ENCODE measurements around the gene OR13G1.
"Not testable (repeated sequence)": the region's sequence is repeated elsewhere in the genome, so short reads cannot be mapped to it uniquely, and the experiment has no call there.

OR13G1 gene, protein sequence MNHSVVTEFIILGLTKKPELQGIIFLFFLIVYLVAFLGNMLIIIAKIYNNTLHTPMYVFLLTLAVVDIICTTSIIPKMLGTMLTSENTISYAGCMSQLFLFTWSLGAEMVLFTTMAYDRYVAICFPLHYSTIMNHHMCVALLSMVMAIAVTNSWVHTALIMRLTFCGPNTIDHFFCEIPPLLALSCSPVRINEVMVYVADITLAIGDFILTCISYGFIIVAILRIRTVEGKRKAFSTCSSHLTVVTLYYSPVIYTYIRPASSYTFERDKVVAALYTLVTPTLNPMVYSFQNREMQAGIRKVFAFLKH

DNA sequence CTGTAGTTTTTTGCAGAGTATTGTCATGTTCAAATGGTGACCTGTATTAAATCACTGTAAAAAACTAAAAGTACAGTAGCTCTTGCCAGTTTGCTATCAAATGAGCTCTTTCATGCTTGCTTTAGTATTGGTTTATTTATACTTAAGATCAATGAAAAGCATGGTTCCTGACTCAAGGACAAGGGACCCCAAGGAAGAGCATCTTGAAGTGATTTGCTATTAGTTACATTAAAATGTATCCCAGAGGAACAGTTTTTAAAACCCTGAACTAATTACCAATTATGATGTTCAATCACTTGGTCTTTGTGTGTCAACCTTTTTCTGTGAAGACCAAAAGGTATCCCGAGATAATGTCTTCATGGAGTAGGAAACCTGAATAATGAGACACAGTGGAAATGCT, at the start of gene OR13G1:
OR13G1 (minus strand) TSS at position 101 of the 400 bp plus-strand sequence. CDS start 6,698 bp downstream, outside the sequence.
- no peak for DNase-seq

DNA sequence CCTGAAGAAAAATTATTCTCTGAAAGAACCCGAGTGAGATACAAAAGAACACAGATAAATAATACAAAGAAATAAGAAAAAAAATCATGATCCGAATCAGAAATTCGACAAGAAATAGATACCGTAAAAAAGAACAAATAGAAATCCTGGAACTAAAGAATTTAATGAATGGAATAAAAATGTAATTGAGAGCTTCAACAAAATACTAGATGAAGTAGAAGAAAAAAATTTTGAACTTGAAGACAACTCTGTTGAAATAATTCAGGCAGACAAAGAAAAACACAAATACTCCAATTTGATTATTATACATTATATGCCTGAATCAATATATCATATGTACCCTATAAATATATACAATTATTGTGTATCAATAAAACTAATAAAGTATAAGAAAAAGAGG, 41.7 kb upstream of the OR13G1 start:
- no peak for DNase-seq

DNA sequence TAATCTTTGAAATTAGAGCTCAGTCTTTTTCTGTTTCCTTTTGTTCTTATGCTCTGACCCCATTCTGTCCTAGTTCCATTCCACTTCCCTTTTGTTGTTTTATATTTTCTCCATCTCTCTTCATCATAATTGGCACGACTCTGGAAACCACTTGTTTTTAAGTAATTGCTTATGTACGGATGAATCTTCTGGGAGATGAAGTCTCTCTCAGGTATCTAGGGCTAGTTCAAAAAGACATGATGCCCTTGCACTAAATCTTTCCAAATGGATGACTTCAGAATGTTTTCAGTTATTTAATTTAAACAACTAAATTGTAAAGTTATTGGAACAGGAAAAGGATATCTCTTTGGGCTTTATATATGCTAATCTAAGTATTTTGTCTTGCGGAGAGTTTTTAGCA, 37.0 kb upstream of the OR13G1 start, which contains the start of gene OR6F1:
OR6F1 (minus strand) TSS at position 101 of the 400 bp plus-strand sequence. CDS start 3,891 bp downstream, outside the sequence.
- no peak for DNase-seq

DNA sequence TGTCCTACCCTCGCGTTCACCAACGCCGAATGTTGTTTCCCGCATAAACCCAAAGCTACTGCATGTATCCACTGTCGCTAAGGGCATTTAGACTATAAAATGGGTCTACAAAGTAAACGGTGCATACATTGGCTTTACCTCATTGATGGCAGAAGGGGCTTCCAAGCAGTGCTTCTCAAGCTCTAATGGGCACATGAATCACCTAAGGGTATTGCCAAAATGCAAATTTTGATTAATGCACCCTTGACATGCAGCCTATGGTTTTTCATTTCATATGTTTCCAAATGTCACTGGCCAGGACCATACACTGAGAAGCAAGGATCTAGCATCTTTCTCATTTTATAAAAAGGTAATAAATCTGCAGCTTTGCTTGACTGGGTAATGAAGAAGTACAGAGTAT, 34.2 kb upstream of the OR13G1 start:
- DNase-seq: no peak

DNA sequence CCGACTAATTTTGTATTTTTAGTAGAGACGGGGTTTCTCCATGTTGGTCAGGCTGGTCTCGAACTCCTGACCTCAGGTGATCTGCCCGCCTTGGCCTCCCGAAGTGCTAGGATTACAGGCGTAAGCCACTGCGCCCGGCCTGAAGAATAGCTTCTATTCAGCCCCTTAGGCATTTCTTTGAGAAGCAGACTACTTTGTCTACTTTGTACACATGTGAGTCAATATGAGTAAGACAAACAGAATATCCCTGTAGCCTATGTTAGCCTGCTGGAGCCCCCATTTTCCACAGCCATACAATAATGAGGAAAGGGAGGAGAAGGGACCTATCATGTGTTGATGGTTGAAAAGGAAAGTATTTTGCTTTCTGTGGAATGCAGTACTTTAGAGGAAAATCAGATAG, 31.1 kb upstream of the OR13G1 start:
- not testable (repeated sequence) for DNase-seq

DNA sequence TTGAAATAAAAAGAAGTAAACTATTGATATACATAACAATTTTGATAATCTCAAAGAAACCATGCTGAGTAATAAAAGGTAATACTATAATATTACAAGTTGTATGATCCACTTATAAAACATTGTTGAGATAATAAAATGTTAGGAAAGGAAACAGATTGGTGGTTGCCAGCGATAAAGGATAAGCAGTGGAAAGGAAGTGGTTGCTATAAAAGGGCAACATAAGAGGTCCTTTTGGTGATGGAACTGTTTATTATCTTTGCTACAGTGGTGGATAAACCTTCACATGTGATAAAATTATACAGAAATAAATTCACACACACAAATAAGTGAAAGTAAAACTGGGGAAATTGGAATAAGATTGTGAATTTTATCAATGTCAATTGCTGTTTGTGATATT, 21.8 kb upstream of the OR13G1 start:
- no peak for DNase-seq

DNA sequence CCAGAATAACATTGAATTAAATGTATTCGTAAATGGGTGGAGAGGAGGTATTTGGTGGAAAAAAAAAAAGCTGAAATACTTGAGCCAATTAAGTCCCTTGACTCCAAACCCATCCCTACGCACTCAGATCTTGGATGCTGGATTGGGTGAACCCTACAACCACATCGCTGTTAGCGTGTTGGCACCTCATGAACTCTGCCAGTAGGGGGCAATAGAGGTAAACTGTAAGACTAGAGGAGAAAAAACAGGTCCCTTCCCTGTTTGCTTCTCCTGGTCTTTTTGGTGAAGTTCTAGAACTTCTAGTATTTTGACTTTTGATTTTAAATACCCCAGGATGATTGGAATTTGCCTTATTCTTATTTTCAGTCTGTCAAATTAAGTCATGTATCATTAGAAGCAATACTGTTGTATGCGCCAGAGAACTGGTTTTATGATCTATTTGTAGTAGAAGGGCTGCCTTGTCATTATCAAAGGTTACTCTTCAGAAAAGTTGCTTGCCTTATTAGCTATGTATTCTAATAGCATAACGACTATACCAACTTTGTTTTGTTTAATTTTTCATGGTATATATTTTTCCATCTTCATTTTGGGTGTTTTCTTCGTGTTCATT, 1.9 kb upstream of the OR13G1 start:
- DNase-seq: no peak

DNA sequence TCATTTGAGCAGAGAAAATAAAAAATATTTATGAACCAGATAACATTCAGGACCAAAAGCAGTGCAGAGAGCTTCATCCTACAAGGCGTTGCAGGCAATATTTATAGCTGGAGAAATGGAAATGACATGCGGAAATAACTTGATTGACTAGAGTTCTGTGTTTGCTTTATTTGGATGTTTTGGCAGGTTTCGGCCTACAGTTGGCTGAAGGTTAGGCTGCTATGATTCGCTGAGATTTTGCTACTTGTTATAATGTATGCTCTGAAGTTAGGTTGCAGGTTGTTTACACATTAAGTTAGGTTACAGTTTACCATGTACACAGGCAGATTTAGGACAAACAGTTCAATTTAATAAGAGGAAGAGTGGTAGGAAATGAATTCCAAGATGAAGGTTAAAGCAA, 632 bp upstream of the OR13G1 start:
- DNase-seq: no peak

DNA sequence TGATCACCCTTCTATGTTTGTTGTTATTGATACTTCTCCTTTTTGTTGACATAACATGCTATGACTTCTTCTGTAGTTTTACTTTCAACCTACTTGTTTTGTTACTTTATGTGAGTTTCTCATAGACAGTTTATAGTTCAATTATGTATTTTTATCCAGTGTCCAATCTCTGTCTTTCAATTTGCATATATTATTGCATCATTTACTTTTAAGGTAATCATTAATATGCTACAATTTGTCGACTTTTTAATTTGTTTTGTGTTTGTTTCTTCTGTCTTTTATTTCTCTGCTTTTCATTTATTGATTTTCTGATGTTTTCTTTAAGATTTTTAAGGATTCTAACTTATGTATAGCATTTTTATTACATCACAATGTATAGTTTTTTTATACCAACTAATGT, 10.3 kb downstream of the OR13G1 start:
- no peak for DNase-seq

DNA sequence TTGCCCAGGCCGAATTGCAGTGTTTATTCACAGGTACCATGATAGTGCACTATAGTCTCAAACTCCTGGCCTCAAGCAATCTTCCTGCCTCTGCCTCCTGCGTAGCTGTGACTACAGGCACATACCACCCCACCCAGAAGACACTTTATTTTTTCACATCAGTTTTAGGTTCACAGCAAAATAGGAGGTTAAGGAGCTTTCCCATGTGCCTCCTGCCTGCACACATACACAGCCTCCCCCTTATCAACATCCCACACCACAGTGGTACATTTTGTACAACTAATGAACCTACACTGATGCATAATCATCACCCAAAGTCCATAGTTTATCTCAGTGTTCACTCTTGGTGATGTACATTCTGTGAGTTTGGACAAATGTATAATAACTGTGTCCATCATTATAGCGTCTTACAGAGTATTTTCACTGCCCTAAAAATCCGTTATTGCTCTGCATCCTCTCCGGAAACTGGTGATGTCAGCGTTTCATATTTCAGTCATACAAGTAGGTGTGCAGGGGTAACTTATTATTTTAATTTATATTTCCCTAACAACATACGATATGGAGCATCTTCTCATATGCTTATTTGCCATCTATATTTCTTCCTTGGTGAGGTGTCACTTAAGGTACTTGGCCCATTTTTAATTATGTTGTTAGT, 23.2 kb downstream of the OR13G1 start:
- no peak for DNase-seq

DNA sequence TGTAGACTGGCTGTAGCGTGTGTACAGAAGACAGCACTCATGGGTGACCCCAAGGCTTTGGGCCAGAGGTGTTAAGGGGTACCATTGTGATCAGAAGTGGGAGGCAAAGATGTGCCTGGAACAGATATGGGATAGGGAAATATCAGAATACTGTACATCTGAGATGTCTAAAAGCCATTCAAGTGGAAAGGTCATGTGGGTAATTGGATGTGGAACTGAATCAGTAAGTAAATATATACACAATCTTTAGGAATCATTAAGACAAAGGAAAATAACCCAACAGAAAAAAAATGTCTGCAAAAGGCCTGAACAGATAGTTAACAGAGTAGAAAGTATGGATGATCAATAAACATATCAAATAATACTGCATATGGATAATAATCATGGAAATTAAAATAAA, 26.5 kb downstream of the OR13G1 start:
- DNase-seq: no peak

DNA sequence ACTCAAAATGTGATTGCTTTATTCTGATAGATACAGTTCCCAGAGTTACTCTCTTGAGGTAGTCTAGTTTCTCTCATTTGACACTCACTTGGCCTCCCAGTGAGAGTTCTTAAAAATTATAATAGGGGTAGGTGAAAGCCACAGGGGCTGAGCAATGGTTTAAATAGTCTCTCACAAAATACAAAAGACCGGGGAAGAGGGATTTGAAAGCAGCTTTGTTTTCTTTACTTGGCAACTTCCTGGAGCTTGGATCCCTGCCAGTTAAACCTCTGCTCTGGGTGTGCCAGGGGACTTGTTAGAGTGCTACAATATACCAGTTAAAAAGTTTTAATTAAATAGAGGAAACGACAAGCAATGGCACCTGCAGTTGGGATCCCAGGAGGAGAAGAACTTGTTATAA, 31.7 kb downstream of the OR13G1 start:
- no peak for DNase-seq

DNA sequence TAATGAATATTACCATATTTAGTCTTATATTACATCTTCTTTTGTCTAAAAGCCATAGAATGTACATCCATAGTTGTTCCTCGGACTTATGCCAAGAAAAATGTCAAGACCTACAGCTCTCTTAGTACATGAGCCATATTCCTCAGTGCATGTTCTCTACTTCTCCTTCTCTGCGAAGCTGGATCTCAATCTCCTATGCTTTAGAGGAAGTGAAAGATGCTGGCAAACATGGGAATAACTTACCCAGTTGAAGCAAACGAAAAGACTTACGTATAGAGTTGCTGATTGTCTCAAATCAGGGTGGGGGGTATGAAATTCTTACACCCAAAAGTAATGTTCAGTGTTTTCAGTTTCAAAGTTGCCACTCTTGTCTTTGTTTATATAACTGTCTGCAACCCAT, 32.7 kb downstream of the OR13G1 start:
- DNase-seq: no peak

DNA sequence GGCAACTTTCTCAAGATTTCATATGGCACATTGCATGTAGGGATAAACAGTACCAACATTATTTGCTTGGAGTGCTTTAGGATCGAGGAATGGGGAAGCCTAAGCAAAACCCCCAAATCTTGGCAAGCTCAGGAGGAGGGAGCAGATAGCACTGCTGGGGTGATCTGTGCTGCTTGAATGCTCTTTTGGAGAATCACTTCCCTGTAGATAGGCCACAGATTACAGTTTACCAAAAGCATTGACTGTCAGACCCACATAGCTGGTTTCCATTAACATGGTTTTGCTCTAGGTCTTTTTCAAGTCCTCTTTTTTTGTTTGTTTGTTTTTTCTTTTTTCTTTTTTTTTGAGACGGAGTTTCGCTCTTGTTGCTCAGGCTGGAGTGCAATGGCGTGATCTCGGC, 36.8 kb downstream of the OR13G1 start:
- DNase-seq: no peak

DNA sequence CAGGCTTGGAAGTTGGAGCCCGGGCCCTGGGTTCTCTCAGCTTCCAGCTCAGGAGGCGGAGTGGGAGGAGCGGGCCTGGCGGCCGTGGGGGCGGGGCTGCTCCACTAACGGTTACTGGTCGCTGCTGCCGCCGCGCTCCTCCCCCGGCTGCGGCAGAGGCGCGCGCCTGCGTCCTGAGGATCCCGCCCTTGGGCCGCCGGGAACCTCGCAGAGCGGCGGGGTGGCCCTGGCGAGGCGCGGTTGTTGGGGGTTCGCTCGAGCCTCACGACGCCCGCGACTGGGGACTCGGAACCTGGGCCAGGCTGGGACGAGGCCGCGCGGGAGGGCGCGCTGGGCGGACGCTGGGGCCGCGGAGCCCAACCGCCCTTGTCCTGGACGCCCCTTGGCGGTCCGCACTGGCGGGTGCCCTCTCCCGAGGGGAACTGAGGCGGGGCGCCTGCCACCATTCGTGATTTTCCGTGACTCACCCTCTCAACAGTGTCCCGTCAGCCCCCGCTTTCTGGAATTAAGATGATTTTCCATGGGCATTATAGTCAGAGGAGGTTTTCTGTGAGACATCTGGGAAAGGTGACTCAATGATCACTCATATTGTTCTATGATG, 40.1 kb downstream of the OR13G1 start:
- DNase-seq: no peak

DNA sequence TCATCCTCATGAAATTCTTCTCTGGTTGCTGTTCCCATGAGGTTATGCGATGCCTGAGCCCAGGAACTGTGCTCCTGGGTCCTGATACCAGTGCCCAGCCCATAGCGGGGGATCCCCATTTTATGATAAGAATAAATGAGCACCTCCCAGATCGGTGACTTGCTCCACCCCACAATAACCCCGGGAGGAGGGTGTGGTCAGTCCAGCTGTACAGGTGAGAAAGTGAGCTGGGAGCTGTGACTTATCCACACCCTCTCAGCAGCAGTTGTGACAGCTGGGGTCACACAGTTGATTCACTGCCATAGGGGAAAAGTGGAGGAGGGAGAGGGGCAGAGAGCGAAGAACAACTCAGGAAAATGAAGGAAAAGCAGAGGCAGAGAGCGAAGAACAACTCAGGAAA, 40.8 kb downstream of the OR13G1 start:
- DNase-seq: no peak

DNA sequence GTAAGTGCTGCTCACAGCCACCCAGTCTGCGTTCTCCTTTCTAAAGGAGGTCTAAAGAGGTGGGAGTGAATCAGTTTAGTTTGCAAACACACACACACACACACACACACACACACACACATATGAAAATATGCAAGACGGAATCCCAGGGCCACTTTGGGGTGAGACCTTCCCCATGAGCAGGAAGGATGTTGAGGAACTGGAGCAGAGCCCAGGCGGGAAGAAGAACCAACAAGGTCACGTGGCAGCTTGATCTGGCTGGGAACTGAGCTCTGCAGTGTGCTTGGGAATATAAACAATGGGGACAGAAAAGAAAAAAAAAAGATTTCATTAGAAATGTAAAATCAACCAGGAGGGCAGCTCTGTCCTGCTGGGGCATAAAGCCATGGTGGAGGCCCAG, 41.5 kb downstream of the OR13G1 start:
- no peak for DNase-seq

DNA sequence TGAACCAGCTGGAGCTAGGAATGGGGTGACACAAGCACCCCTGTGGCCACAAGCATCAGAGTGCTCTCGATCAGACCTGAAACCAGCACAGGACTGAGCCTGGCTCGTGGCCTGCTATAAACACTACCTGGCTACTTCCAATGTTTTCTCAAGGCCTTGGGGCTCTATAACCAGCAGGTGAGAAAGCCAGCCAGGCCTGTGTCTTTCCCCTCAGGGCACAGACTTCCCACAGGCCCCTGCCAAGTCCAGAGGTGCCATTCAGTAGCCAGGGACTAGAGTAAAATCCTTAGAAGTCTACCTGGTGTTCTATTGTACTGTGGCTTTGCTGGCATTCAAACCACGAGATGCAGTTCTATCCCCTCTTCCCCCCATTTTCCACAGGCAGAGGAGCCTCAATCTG, 51.6 kb downstream of the OR13G1 start:
- no peak for DNase-seq

Measured in stimulated activated naive CD4-positive, alpha-beta T cell treated with Interleukin-2 at 50 U/mL for 16 hours (primary cell).